Uterus (tissue), 4 donors: Measurements from ENCODE around the gene ANKDD1B. TPM values are rescaled to one million over a fixed set of nuclear protein-coding genes. Genes with fewer than 3 reads are reported as not detected.

Experiments
- DNase-seq, 2 donors: peaks; one replicate each; pipeline ENCODE4 v3.0.0-alpha.2; 2019 to 2020
- H3K27ac ChIP-seq, 2 donors: fragments of 200-600 bp; sonication (generic); 1 replicate in 1 of 2; 2 replicates in 1 of 2; pipeline ENCODE4 v1.5.1; 2016 to 2018
- H3K27me3 ChIP-seq, 2 donors: fragments of 200-600 bp; sonication (generic); one replicate each; pipeline ENCODE4 v1.5.1; 2018 to 2019; ENCODE audit warnings: control low read depth in 1 of 2
- H3K36me3 ChIP-seq, 2 donors: fragments of 200-600 bp; sonication (generic); one replicate each; pipeline ENCODE4 v1.5.1; 2019; ENCODE audit warnings: control low read depth in 1 of 2
- H3K4me1 ChIP-seq, 2 donors: fragments of 200-600 bp; sonication (generic); one replicate each; pipeline ENCODE4 v1.5.1; 2018 to 2019; ENCODE audit warnings: control low read depth in 1 of 2
- H3K4me3 ChIP-seq, 2 donors: fragments of 200-600 bp; sonication (generic); 1 replicate in 1 of 2; 2 replicates in 1 of 2; pipeline ENCODE4 v1.5.1; 2018 to 2019; ENCODE audit warnings: mild to moderate bottlenecking in 1 of 2
- H3K9me3 ChIP-seq, 2 donors: fragments of 200-600 bp; sonication (generic); one replicate each; pipeline ENCODE4 v1.5.1; 2019; ENCODE audit warnings: control low read depth in 1 of 2
- CTCF ChIP-seq, 4 experiments: fragments of 200-600 bp in 2 of 4; fragments of 450-650 bp in 2 of 4; sonication (generic) in 2 of 4; IDR thresholded peaks; one replicate each; pipeline ENCODE4 v1.5.1; 2016 to 2019; ENCODE audit warnings: antibody characterized with exemption in 4 of 4, mild to moderate bottlenecking in 2 of 4, moderate library complexity in 1 of 4
- POLR2A ChIP-seq, 2 donors: fragments of 450-650 bp; IDR thresholded peaks; one replicate each; pipeline ENCODE4 v1.6.1; 2016; ENCODE audit warnings: antibody characterized with exemption in 2 of 2, mild to moderate bottlenecking in 1 of 2, moderate library complexity in 1 of 2
- intact Hi-C: fragments of 100-400 bp; cut with DNase I; formaldehyde crosslinking; loops from one replicate; pipeline ENCODE4 v1.15.1; 2023; ENCODE audit warnings: low total_unique reads
- total RNA-seq, 4 donors: library from RNA; depleted of rRNA in 3 of 4; stranded (reverse); fragments of >200 nt in 3 of 4; gene quantifications; one replicate each; pipeline versions ENCODE4 v1.1.0 to v1.2.4, GENCODE V29; 2014 to 2023
- donor health status: DM: yes; HTN: yes; CAD: no.

ANKDD1B gene
- total RNA-seq, 4 donors from 2014 or later = 1.1 to 1.2 TPM; not detected in 2

GRCh38 chr5:75626959-75627358 is 15.7 kb downstream of the ANKDD1B start:
- H3K27me3 ChIP-seq = no peaks in the 10 kb centered on the region
- intact Hi-C loops = no loop called here

GRCh38 chr5:75627801-75628200 is 16.5 kb downstream of the ANKDD1B start:
- no peak for TF ChIP-seq POLR2A (IDR thresholded peaks at IDR 0.05)
- no peak for TF ChIP-seq CTCF (IDR thresholded peaks at IDR 0.05)
- H3K27me3 ChIP-seq = no peaks in the 10 kb centered on the region
- no peaks in the 10 kb centered on the region for H3K36me3 ChIP-seq
- no peak for DNase-seq
- H3K9me3 ChIP-seq = no peaks in the 10 kb centered on the region
- intact Hi-C loops = no loop called here
- H3K4me1 ChIP-seq = no peaks in the 10 kb centered on the region
- H3K27ac ChIP-seq = no peak overlapping the region
- H3K4me3 ChIP-seq = no peak overlapping the region

More at GRCh38 chr5:75626959-75627358, 15.7 kb downstream of the ANKDD1B start:
- no peak for DNase-seq
- Histone ChIP-seq H3K36me3 (no peaks in the 10 kb centered on the region), H3K27ac (no peak overlapping the region), H3K9me3 (no peaks in the 10 kb centered on the region), H3K4me3 (no peak overlapping the region), H3K4me1 (no peaks in the 10 kb centered on the region)
- no peak for TF ChIP-seq POLR2A (IDR thresholded peaks at IDR 0.05)
- TF ChIP-seq CTCF (IDR thresholded peaks at IDR 0.05) = no peak

GRCh38 chr5:75630875-75631274 is 19.6 kb downstream of the ANKDD1B start:
- H3K36me3 ChIP-seq = no peaks in the 10 kb centered on the region
- intact Hi-C loops = no loop called here
- TF ChIP-seq POLR2A (IDR thresholded peaks at IDR 0.05) (no peak), CTCF (IDR thresholded peaks at IDR 0.05) (no peak)
- no peaks in the 10 kb centered on the region for H3K4me1 ChIP-seq
- H3K27ac ChIP-seq = no peak overlapping the region
- H3K4me3 ChIP-seq = no peak overlapping the region
- H3K9me3 ChIP-seq = no peaks in the 10 kb centered on the region
- no peak for DNase-seq
- no peaks in the 10 kb centered on the region for H3K27me3 ChIP-seq

GRCh38 chr5:75632321-75632720 is 21.1 kb downstream of the ANKDD1B start:
- no peak for DNase-seq
- TF ChIP-seq POLR2A (IDR thresholded peaks at IDR 0.05) = no peak
- TF ChIP-seq CTCF (IDR thresholded peaks at IDR 0.05) = no peak
- intact Hi-C loops = no loop called here

GRCh38 chr5:75637949-75638348 is 26.7 kb downstream of the ANKDD1B start:
- Histone ChIP-seq H3K4me3 (no peak overlapping the region), H3K27ac (no peak overlapping the region), H3K9me3 (no peaks in the 10 kb centered on the region), H3K27me3 (no peaks in the 10 kb centered on the region), H3K36me3 (no peaks in the 10 kb centered on the region), H3K4me1 (no peaks in the 10 kb centered on the region)
- TF ChIP-seq CTCF (IDR thresholded peaks at IDR 0.05) (no peak), POLR2A (IDR thresholded peaks at IDR 0.05) (no peak)
- intact Hi-C loops = no loop called here
- DNase-seq = no peak

More at GRCh38 chr5:75632321-75632720, 21.1 kb downstream of the ANKDD1B start:
- H3K36me3 ChIP-seq = no peaks in the 10 kb centered on the region
- no peak overlapping the region for H3K27ac ChIP-seq
- H3K27me3 ChIP-seq = no peaks in the 10 kb centered on the region
- H3K4me3 ChIP-seq = no peak overlapping the region
- no peaks in the 10 kb centered on the region for H3K4me1 ChIP-seq
- H3K9me3 ChIP-seq = no peaks in the 10 kb centered on the region
